HG02571 (cell line): ENCODE data around the gene ZNF275.
"Not testable (repeated sequence)": the region's sequence is repeated elsewhere in the genome, so short reads cannot be mapped to it uniquely, and the experiment has no call there.

ENCODE experiments used
- ATAC-seq: cut with Tn5 transposase; IDR thresholded peaks from one replicate; pipeline ENCODE4 v1.9.1; 2021; ENCODE audit warnings: mild to moderate bottlenecking, moderate library complexity; ENCODE audit not compliant: unreplicated experiment

ZNF275 gene

GRCh38 chrX:153333821-153334653 lies at the start of gene ZNF275:
TSS of gene ZNF275 (plus strand) at chrX:153334153. CDS start at chrX:153336680, 2,527 bp downstream.
- ATAC-seq, result peak; percentile 76

GRCh38 chrX:153285678-153286077 lies 48.3 kb upstream of the ZNF275 start:
- not testable (repeated sequence) for ATAC-seq

GRCh38 chrX:153288807-153289206 lies 45.1 kb upstream of the ZNF275 start:
- ATAC-seq, result not testable (repeated sequence)

- ATAC-seq, result not testable (repeated sequence)
Observed at GRCh38 chrX:153293485-153294071, 40.4 kb upstream of the ZNF275 start.

- no peak for ATAC-seq
Observed at GRCh38 chrX:153297376-153297775, 36.6 kb upstream of the ZNF275 start.

- no peak for ATAC-seq
Observed at GRCh38 chrX:153299855-153300254, 34.1 kb upstream of the ZNF275 start.

GRCh38 chrX:153301746-153302145 lies 32.2 kb upstream of the ZNF275 start:
- no peak for ATAC-seq

GRCh38 chrX:153302796-153303195 lies 31.2 kb upstream of the ZNF275 start:
- no peak for ATAC-seq

- ATAC-seq, result no peak
Observed at GRCh38 chrX:153303276-153304262, 30.4 kb upstream of the ZNF275 start.

- no peak for ATAC-seq
Observed at GRCh38 chrX:153304988-153305736, 28.8 kb upstream of the ZNF275 start.

GRCh38 chrX:153305972-153306371 lies 28.0 kb upstream of the ZNF275 start:
- no peak for ATAC-seq

- ATAC-seq, result no peak
Observed at GRCh38 chrX:153306527-153307115, 27.3 kb upstream of the ZNF275 start.

- ATAC-seq, result no peak
Observed at GRCh38 chrX:153307276-153308178, 26.4 kb upstream of the ZNF275 start.

GRCh38 chrX:153310901-153311300 lies 23.1 kb upstream of the ZNF275 start:
- ATAC-seq, result no peak

GRCh38 chrX:153312041-153312440 lies 21.9 kb upstream of the ZNF275 start:
- ATAC-seq, result no peak

GRCh38 chrX:153312842-153313241 lies 21.1 kb upstream of the ZNF275 start:
- ATAC-seq, result no peak

- no peak for ATAC-seq
Observed at GRCh38 chrX:153317306-153317705, 16.6 kb upstream of the ZNF275 start.

GRCh38 chrX:153317996-153318722 lies 15.8 kb upstream of the ZNF275 start:
- no peak for ATAC-seq
